ENCODE results near the gene RAPH1. TPM values are rescaled to one million over a fixed set of nuclear protein-coding genes. Genes with fewer than 3 reads are reported as not detected.

RAPH1 gene, protein sequence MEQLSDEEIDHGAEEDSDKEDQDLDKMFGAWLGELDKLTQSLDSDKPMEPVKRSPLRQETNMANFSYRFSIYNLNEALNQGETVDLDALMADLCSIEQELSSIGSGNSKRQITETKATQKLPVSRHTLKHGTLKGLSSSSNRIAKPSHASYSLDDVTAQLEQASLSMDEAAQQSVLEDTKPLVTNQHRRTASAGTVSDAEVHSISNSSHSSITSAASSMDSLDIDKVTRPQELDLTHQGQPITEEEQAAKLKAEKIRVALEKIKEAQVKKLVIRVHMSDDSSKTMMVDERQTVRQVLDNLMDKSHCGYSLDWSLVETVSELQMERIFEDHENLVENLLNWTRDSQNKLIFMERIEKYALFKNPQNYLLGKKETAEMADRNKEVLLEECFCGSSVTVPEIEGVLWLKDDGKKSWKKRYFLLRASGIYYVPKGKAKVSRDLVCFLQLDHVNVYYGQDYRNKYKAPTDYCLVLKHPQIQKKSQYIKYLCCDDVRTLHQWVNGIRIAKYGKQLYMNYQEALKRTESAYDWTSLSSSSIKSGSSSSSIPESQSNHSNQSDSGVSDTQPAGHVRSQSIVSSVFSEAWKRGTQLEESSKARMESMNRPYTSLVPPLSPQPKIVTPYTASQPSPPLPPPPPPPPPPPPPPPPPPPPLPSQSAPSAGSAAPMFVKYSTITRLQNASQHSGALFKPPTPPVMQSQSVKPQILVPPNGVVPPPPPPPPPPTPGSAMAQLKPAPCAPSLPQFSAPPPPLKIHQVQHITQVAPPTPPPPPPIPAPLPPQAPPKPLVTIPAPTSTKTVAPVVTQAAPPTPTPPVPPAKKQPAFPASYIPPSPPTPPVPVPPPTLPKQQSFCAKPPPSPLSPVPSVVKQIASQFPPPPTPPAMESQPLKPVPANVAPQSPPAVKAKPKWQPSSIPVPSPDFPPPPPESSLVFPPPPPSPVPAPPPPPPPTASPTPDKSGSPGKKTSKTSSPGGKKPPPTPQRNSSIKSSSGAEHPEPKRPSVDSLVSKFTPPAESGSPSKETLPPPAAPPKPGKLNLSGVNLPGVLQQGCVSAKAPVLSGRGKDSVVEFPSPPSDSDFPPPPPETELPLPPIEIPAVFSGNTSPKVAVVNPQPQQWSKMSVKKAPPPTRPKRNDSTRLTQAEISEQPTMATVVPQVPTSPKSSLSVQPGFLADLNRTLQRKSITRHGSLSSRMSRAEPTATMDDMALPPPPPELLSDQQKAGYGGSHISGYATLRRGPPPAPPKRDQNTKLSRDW
- 24.8 and 25.7 TPM in 2 replicates for total RNA-seq
- long read RNA-seq, partial matches to known transcripts = 1 of 26 reads
- long read RNA-seq, other reads (novel, unspliced or antisense) = 25 of 26 reads

DNA sequence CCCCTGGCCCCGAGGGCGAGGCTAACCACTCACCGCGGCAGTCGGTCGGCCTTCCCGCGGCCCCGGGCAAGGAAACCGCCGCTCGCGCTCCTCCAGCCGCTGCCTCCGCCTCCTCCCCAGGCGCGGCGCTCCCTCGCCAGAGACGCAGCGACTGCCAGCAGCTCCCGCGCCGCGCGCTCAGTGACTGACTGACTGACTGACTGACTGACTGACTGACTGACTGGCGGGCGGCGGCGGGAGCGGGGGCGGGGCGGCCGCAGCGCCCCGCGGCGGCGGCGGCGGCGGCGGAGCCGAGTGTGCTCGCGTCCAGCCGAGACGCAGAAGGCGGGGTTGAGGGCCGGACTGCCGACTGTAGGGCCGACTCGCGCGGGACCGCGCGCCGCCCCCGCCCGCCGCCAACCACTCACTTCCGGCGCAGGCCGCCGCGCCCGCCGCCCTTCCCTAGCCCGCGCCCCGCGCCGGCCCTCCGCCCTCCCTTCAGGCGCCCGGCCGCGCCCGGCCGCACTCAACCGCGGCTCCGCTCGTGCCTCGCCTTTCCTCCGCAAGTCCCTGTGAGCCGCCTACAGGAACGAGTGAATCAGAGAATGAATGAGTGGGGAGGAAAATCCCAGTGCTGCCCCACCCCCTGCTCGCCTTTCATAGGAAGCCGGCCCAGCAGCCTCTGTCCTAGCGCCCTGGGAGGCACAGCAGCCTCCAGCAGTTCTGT lies at the start of gene RAPH1:
Gene RAPH1 (minus strand): TSS at position 224 of the 706 bp plus-strand sequence. CDS start 39,948 bp downstream, outside the sequence.
- H3K27ac Mint-ChIP-seq (ENCODE audit: unreplicated experiment) = peak within 1 kb of the TSS; percentile 83
- H3K4me3 Mint-ChIP-seq = peak within 1 kb of the TSS; percentile 99
- TF ChIP-seq, protein P1, sequence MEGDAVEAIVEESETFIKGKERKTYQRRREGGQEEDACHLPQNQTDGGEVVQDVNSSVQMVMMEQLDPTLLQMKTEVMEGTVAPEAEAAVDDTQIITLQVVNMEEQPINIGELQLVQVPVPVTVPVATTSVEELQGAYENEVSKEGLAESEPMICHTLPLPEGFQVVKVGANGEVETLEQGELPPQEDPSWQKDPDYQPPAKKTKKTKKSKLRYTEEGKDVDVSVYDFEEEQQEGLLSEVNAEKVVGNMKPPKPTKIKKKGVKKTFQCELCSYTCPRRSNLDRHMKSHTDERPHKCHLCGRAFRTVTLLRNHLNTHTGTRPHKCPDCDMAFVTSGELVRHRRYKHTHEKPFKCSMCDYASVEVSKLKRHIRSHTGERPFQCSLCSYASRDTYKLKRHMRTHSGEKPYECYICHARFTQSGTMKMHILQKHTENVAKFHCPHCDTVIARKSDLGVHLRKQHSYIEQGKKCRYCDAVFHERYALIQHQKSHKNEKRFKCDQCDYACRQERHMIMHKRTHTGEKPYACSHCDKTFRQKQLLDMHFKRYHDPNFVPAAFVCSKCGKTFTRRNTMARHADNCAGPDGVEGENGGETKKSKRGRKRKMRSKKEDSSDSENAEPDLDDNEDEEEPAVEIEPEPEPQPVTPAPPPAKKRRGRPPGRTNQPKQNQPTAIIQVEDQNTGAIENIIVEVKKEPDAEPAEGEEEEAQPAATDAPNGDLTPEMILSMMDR (conservative IDR thresholded peaks at IDR 0.05) = no peak
- H3K4me1 Mint-ChIP-seq = peaks cover 38% of the 10 kb centered on the region
- peak; percentile 70 for DNase-seq (ENCODE audit: low read depth, low spot score)
- peaks cover 5% of the 10 kb centered on the region for H3K9me3 Mint-ChIP-seq
- H3K36me3 Mint-ChIP-seq (ENCODE audit: low read depth) = no peaks in the 10 kb centered on the region
- peaks cover 6% of the 10 kb centered on the region for H3K27me3 Mint-ChIP-seq (ENCODE audit: low read depth)

DNA sequence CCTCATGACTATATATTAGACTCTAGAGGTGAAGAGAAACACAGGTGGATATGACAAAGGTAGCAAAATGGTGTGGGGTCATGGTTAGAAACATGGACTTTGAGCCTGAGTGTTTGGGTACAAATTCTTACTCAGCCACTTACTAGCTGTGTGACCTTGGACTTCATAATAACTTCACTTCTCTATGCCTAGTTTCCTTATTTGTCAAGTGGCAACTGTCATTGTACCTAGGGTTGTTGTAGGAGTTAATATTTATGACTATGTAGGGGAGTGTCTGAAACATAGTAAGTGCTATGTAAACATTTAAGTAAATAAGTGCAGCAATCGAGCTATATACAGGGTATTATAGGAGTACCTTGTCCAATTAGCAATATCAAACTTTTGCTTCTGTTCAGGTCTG lies 49.7 kb upstream of the RAPH1 start:
- Mint-ChIP-seq H3K27ac (ENCODE audit: unreplicated experiment) (no peak overlapping the region), H3K9me3 (no peaks in the 10 kb centered on the region)
- TF ChIP-seq, protein P1 (conservative IDR thresholded peaks at IDR 0.05) = no peak

DNA sequence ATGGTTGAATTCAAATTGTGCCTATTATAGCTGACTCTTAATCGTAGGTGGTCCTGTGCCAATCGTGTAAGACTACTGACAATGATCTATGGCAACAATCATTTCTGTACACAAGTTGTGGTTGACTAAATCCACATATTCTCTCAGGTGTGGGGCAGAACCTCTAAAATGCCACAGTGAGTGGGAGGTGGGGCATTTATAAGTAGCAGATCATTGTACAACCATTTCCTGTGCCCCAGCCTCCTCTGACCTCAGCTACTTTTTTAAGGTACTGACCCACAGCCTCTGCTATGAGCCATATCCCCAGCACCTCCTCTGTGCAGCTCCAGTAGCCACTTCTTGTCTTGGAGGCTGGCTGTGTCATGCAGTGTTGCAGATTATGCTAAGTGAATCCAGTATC lies 48.6 kb upstream of the RAPH1 start:
- no peaks in the 10 kb centered on the region for H3K36me3 Mint-ChIP-seq (ENCODE audit: low read depth)
- no peak for DNase-seq (ENCODE audit: low read depth, low spot score)
- H3K4me1 Mint-ChIP-seq = peaks cover 5% of the 10 kb centered on the region
- no peaks in the 10 kb centered on the region for H3K9me3 Mint-ChIP-seq
- H3K27me3 Mint-ChIP-seq (ENCODE audit: low read depth) = no peaks in the 10 kb centered on the region
- H3K27ac Mint-ChIP-seq (ENCODE audit: unreplicated experiment) = no peak overlapping the region
- no peak overlapping the region for H3K4me3 Mint-ChIP-seq
- TF ChIP-seq, protein P1 (conservative IDR thresholded peaks at IDR 0.05) = no peak

More for the DNA sequence above, 49.7 kb upstream of the RAPH1 start:
- H3K4me3 Mint-ChIP-seq = no peak overlapping the region
- H3K27me3 Mint-ChIP-seq (ENCODE audit: low read depth) = no peaks in the 10 kb centered on the region
- H3K4me1 Mint-ChIP-seq = peaks cover 5% of the 10 kb centered on the region
- DNase-seq (ENCODE audit: low read depth, low spot score) = no peak
- H3K36me3 Mint-ChIP-seq (ENCODE audit: low read depth) = no peaks in the 10 kb centered on the region

DNA sequence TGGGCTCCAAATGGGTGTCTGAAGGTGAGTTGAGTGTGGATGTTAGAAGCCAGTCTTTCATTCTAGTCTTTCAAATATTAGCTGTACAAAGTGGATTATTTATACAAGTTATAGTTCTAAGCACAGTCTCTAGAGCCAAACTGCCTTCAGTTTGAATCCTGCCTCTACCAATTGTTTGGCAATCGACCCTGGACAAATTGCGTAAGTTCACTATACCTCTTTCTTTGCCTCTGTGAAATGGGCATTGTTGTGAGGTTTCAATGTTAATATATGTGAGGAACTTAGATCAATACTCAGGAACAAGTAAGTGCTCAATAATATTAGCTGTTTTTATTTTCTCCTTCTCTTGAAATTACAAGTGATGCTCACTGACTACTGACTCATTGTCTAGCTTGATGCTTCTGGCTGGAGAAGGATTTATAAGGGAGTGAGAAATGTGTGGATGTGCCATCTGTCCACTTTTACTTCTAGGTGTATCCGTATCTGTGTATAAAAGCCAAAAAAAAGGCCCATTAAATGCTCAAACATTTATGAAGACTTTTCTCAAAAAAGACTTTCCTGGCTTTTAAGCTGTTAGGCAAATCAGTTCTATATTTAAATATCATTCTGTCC lies 48.1 kb upstream of the RAPH1 start:
- Mint-ChIP-seq H3K27me3 (ENCODE audit: low read depth) (no peaks in the 10 kb centered on the region), H3K9me3 (no peaks in the 10 kb centered on the region), H3K36me3 (ENCODE audit: low read depth) (no peaks in the 10 kb centered on the region), H3K4me1 (peaks cover 5% of the 10 kb centered on the region), H3K4me3 (no peak overlapping the region), H3K27ac (ENCODE audit: unreplicated experiment) (no peak overlapping the region)
- TF ChIP-seq, protein P1 (conservative IDR thresholded peaks at IDR 0.05) = no peak
- no peak for DNase-seq (ENCODE audit: low read depth, low spot score)
